DOHH2 (cell line): ENCODE data around the gene FAM184A.

Source experiments
- EZH2phosphoT487 ChIP-seq: fragments of 200-600 bp; sonication (generic); IDR thresholded peaks from 2 replicates; pipeline ENCODE4 v1.6.1; 2017; ENCODE audit warnings: borderline replicate concordance, mild to moderate bottlenecking, antibody characterized with exemption, low read length, moderate library complexity, mixed read lengths
- TF ChIP-seq, protein P1 (sequence below): fragments of 200-600 bp; sonication (generic); IDR thresholded peaks from one replicate; pipeline ENCODE4 v1.5.1; 2014; ENCODE audit warnings: antibody characterized with exemption, mild to moderate bottlenecking, low read depth, low read length; ENCODE audit not compliant: poor library complexity, severe bottlenecking

DNA sequence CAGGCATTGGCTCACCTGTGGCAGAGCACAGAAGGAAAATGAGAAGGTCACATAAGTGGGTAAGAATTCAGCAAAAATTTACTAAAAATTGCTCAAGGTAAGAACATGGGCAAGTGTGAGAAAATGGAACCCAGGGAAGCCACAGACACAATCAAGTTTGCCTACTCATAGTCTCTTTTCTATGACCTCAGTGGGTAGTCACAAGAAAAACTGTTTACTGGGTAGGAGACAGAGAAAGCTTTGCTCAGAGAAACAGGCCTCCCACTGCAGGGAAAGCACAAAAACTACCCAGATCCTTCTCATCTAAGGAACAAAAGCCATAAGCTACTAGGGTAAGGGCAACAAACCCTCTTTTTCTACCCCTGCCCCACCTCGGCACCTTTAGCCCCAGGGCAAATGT lies 35.2 kb downstream of the FAM184A start:
- no peak for TF ChIP-seq EZH2phosphoT487
- TF ChIP-seq, protein P1, sequence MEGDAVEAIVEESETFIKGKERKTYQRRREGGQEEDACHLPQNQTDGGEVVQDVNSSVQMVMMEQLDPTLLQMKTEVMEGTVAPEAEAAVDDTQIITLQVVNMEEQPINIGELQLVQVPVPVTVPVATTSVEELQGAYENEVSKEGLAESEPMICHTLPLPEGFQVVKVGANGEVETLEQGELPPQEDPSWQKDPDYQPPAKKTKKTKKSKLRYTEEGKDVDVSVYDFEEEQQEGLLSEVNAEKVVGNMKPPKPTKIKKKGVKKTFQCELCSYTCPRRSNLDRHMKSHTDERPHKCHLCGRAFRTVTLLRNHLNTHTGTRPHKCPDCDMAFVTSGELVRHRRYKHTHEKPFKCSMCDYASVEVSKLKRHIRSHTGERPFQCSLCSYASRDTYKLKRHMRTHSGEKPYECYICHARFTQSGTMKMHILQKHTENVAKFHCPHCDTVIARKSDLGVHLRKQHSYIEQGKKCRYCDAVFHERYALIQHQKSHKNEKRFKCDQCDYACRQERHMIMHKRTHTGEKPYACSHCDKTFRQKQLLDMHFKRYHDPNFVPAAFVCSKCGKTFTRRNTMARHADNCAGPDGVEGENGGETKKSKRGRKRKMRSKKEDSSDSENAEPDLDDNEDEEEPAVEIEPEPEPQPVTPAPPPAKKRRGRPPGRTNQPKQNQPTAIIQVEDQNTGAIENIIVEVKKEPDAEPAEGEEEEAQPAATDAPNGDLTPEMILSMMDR = no peak
